WERI-Rb-1 (cell line): ENCODE results near the gene ALDH2.
"Not testable (repeated sequence)": the region's sequence is repeated elsewhere in the genome, so short reads cannot be mapped to it uniquely, and the experiment has no call there.

ENCODE experiments used
- DNase-seq: peaks from one replicate; pipeline ENCODE4 v3.0.0-alpha.2; 2020
- H3K27ac ChIP-seq: fragments of 250-450 bp; sonication (Bioruptor Pico); 2 replicates; pipeline ENCODE4 v1.5.1; 2020; ENCODE audit warnings: mild to moderate bottlenecking, moderate library complexity
- H3K27me3 ChIP-seq: fragments of 250-450 bp; sonication (Bioruptor Pico); 2 replicates; pipeline ENCODE4 v1.5.1; 2021; ENCODE audit warnings: mild to moderate bottlenecking, low read depth, moderate library complexity; ENCODE audit not compliant: insufficient read depth, severe bottlenecking
- H3K36me3 ChIP-seq: fragments of 250-450 bp; sonication (Bioruptor Pico); 2 replicates; pipeline ENCODE4 v1.5.1; 2020; ENCODE audit warnings: mild to moderate bottlenecking, moderate library complexity
- H3K4me3 ChIP-seq: 2 replicates; pipeline ENCODE4 v1.5.1; 2011; ENCODE audit warnings: low read depth, mild to moderate bottlenecking, control low read depth, low read length
- H3K9me3 ChIP-seq: fragments of 250-450 bp; sonication (Bioruptor Pico); 2 replicates; pipeline ENCODE4 v1.5.1; 2021; ENCODE audit warnings: mild to moderate bottlenecking, moderate library complexity; ENCODE audit not compliant: severe bottlenecking
- TF ChIP-seq, protein P1 (sequence below): IDR thresholded peaks from 2 replicates; pipeline ENCODE4 v1.5.1; 2011; ENCODE audit warnings: low read depth, mild to moderate bottlenecking, control low read depth, inconsistent platforms, low read length

The ALDH2 gene

DNA sequence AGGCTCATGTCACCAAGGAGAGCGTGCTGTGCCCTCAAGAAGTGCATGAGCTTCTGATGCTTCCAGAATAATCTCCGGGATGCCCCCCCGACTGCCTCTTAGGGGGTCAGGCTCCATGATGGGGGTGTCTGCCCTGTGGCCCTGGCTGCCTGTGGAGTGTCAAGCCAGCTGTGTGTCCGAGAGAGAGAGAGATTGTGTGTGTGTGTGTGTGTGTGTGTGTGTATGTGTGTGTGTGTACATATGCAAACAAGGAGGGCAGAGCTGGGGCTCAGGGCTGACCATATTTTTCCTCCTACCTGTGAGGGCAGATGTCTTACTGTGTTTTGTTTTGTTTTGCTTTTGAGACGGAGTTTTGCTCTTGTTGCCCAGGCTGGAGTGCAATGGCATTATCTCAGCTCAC lies 5.6 kb upstream of the ALDH2 start:
- no peak overlapping the region for H3K4me3 ChIP-seq
- DNase-seq = no peak

DNA sequence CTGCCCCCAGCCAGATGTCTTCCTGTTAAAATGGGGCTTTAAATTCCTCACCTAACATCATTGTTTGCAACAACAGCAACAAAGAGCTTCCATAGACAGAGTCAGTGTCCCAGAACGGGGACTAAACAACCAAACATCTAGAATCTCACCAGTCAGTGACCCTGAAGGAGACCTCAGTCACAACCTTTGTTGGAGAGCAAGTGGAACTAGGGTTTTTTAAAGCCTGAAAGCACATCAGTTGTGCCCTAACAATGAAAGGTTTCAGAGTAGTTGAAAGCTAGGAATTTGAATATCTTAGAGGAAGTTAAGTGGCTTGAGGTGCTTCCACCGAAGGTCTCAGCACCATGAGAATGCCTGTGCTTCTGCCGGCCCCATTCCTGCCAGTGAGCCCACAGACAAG lies 5.0 kb upstream of the ALDH2 start:
- H3K9me3 ChIP-seq = no peaks in the 10 kb centered on the region
- H3K4me3 ChIP-seq = no peak overlapping the region
- TF ChIP-seq, protein P1, sequence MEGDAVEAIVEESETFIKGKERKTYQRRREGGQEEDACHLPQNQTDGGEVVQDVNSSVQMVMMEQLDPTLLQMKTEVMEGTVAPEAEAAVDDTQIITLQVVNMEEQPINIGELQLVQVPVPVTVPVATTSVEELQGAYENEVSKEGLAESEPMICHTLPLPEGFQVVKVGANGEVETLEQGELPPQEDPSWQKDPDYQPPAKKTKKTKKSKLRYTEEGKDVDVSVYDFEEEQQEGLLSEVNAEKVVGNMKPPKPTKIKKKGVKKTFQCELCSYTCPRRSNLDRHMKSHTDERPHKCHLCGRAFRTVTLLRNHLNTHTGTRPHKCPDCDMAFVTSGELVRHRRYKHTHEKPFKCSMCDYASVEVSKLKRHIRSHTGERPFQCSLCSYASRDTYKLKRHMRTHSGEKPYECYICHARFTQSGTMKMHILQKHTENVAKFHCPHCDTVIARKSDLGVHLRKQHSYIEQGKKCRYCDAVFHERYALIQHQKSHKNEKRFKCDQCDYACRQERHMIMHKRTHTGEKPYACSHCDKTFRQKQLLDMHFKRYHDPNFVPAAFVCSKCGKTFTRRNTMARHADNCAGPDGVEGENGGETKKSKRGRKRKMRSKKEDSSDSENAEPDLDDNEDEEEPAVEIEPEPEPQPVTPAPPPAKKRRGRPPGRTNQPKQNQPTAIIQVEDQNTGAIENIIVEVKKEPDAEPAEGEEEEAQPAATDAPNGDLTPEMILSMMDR = no peak
- no peak for DNase-seq
- H3K27ac ChIP-seq = no peak overlapping the region
- H3K36me3 ChIP-seq = no peaks in the 10 kb centered on the region
- H3K27me3 ChIP-seq = no peaks in the 10 kb centered on the region

More for the DNA sequence above, 5.6 kb upstream of the ALDH2 start:
- no peaks in the 10 kb centered on the region for H3K27me3 ChIP-seq
- no peak overlapping the region for H3K27ac ChIP-seq
- TF ChIP-seq, protein P1 = no peak
- H3K9me3 ChIP-seq = no peaks in the 10 kb centered on the region
- H3K36me3 ChIP-seq = no peaks in the 10 kb centered on the region

GRCh38 chr12:111763552-111763951 lies 3.2 kb upstream of the ALDH2 start:
- not testable (repeated sequence) for DNase-seq, H3K9me3 ChIP-seq, H3K27me3 ChIP-seq, H3K4me3 ChIP-seq, H3K27ac ChIP-seq, H3K36me3 ChIP-seq

GRCh38 chr12:111764120-111764821 lies 2.5 kb upstream of the ALDH2 start:
- Histone ChIP-seq H3K4me3 (no peak overlapping the region), H3K27me3 (no peaks in the 10 kb centered on the region), H3K9me3 (no peaks in the 10 kb centered on the region), H3K36me3 (no peaks in the 10 kb centered on the region), H3K27ac (no peak overlapping the region)
- TF ChIP-seq, protein P1 = no peak
- no peak for DNase-seq

DNA sequence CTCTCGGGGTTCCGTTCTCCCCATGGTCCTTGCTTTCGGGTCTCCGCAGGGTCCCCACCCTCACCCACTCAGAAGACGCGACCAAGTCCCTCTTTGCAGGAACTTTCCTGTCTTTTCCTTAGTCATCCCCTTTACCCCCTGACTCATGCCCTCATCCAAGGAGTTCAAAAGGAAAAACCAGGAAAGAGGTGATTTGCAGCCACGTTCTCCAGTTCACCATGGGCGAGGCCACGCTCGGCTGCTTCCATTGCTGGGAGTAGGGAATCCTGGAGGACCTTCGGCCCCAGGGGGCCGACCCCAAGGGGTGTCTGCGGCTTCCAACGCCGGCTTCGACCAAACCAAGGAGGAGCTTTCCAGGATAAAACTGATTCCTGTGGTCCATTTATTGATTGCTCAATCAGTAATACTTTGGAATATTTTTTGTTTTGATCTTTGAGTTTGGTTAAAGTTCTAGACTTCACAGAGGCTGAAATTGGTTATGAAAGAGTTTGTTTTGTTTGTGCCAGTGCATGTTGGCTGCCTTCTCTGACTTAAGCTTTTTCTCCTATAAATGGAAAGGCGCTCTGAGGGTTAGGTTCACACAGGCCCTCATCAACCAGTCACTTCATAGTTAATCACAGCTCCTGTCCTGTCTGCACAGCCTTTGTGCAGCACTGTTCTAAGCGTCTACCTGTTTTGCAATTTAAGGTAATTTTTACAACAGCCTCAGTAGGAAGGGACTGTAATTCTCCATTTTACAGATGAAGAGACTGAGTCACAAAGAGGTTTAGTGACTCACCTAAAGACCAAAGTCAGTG lies 827 bp downstream of the ALDH2 start:
- TF ChIP-seq, protein P1 = no peak
- Histone ChIP-seq H3K27me3 (no peaks in the 10 kb centered on the region), H3K27ac (no peak overlapping the region), H3K36me3 (no peaks in the 10 kb centered on the region), H3K4me3 (no peak overlapping the region), H3K9me3 (no peaks in the 10 kb centered on the region)
- DNase-seq = no peak

GRCh38 chr12:111768159-111768895 lies 1.6 kb downstream of the ALDH2 start:
- DNase-seq = no peak
- Histone ChIP-seq H3K9me3 (no peaks in the 10 kb centered on the region), H3K36me3 (no peaks in the 10 kb centered on the region), H3K27me3 (no peaks in the 10 kb centered on the region), H3K27ac (no peak overlapping the region), H3K4me3 (no peak overlapping the region)
- TF ChIP-seq, protein P1 = no peak
